Neural crest cell (in vitro differentiated cells): ENCODE measurements around the gene RASGEF1C. TPM values are rescaled to one million over a fixed set of nuclear protein-coding genes. Genes with fewer than 3 reads are reported as not detected.
"Not testable (repeated sequence)": the region's sequence is repeated elsewhere in the genome, so short reads cannot be mapped to it uniquely, and the experiment has no call there.

ENCODE experiments used
- DNase-seq: peaks from one replicate; pipeline ENCODE4 v3.0.0; 2021; ENCODE audit warnings: low read depth, mixed read lengths, low spot score
- H3K27ac Mint-ChIP-seq: one replicate; pipeline ENCODE4 v1.8.0; 2021; ENCODE audit warnings: mild to moderate bottlenecking, mixed read lengths; ENCODE audit not compliant: unreplicated experiment
- H3K27me3 Mint-ChIP-seq: 2 replicates; pipeline ENCODE4 v1.8.0; 2021; ENCODE audit warnings: low read depth, mild to moderate bottlenecking, mixed read lengths
- H3K36me3 Mint-ChIP-seq: 2 replicates; pipeline ENCODE4 v1.8.0; 2021; ENCODE audit warnings: low read depth, mild to moderate bottlenecking, mixed read lengths
- H3K4me1 Mint-ChIP-seq: 2 replicates; pipeline ENCODE4 v1.8.0; 2021; ENCODE audit warnings: mixed read lengths
- H3K4me3 Mint-ChIP-seq: one replicate; pipeline ENCODE4 v1.8.0; 2021; ENCODE audit warnings: mild to moderate bottlenecking, mixed read lengths
- H3K9me3 Mint-ChIP-seq: 2 replicates; pipeline ENCODE4 v1.8.0; 2021; ENCODE audit warnings: mixed read lengths
- CTCF ChIP-seq: fragments of 200-600 bp; sonication (generic); conservative IDR thresholded peaks from 2 replicates; pipeline ENCODE4 v1.5.0; 2021; ENCODE audit warnings: antibody characterized with exemption, mild to moderate bottlenecking
- total RNA-seq: library from RNA; stranded (reverse); gene quantifications from 2 replicates; pipeline ENCODE4 v1.2.1, GENCODE V29; 2021

The RASGEF1C gene
- total RNA-seq, 1 donor from 2014 or later, result 1.7 TPM

- H3K9me3 Mint-ChIP-seq, result no peaks in the 10 kb centered on the region
- H3K27me3 Mint-ChIP-seq, result no peaks in the 10 kb centered on the region
- no peak overlapping the region for H3K27ac Mint-ChIP-seq
- DNase-seq, result no peak
- TF ChIP-seq CTCF, result no peak
- no peak overlapping the region for H3K4me3 Mint-ChIP-seq
- H3K36me3 Mint-ChIP-seq, result no peaks in the 10 kb centered on the region
- H3K4me1 Mint-ChIP-seq, result no peaks in the 10 kb centered on the region
Measured at GRCh38 chr5:180127682-180128670, 81.0 kb downstream of the RASGEF1C start.

DNA sequence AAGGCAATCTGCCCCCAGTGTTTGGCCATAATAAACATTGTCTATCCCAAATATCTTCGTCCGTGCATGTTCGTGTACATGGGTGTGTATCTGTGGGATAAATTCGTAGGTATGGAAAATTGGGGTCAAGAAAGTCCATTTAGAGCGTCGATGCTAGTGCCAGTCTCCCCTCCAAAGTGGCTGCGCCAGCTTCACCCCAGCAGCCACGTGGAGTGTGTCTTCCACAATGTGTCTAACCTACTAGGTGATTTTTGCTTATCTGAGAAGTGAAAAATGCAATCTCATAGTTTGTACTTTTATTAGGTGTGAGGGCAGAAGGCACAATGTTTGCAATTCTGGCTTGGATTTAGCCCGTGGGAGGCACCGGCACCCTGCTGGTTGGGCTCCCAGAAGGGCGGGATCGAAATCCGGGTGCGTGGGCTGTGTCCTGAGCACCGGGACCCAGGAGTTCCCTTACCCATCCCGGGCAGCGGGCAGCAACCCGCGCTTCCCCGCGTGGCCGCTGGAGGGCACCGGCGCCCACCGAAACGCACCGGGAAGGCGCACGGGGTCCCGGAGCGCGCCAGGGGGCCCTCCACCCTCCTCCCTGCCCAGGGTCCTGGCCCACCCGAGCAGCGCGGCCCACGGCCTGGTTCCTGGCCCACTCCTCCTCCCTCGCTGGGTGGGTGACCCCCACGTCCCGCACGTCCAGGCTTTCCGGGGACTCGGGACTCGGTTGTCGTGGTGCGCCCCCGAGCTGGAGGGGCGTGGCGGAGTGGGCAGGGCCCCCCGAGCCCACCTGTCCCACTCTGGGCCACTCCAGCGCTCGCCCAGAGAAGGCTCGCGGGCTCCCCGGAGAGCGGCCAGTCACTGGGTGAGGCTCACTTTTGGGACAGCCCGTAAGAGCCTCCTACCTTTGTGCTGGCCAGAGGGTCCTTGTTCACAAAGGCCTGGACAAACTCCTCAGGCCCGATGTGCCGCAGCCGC lies 82.0 kb downstream of the RASGEF1C start:
- H3K27ac Mint-ChIP-seq, result no peak overlapping the region
- no peaks in the 10 kb centered on the region for H3K9me3 Mint-ChIP-seq
- TF ChIP-seq CTCF, result peak; percentile 87
- H3K4me3 Mint-ChIP-seq, result no peak overlapping the region
- H3K36me3 Mint-ChIP-seq, result no peaks in the 10 kb centered on the region
- no peaks in the 10 kb centered on the region for H3K27me3 Mint-ChIP-seq
- no peaks in the 10 kb centered on the region for H3K4me1 Mint-ChIP-seq
- DNase-seq, result peak; percentile 56

DNA sequence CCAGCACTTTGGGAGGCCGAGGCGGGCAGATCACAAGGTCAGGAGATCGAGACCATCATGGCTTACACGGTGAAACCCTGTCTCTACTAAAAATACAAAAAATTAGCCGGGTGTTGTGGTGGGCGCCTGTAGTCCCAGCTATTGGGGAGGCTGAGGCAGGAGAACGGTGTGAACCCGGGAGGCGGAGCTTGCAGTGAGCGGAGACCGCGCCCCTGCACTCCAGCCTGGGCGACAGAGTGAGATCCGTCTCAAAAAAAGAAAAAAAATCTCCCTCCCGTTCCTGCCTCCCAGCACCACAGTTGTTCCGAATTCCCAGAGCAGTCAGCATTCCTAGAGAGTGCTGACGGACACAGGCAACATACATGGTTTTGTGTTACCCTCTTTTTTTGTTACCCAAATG lies 82.9 kb downstream of the RASGEF1C start:
- H3K27ac Mint-ChIP-seq, H3K4me3 Mint-ChIP-seq, DNase-seq, H3K4me1 Mint-ChIP-seq, H3K9me3 Mint-ChIP-seq, H3K36me3 Mint-ChIP-seq, H3K27me3 Mint-ChIP-seq: not testable (repeated sequence)

GRCh38 chr5:180124662-180125061 lies 84.3 kb downstream of the RASGEF1C start:
- not testable (repeated sequence) for H3K27me3 Mint-ChIP-seq, H3K36me3 Mint-ChIP-seq, DNase-seq, H3K4me1 Mint-ChIP-seq, H3K27ac Mint-ChIP-seq, H3K9me3 Mint-ChIP-seq, H3K4me3 Mint-ChIP-seq

GRCh38 chr5:180122875-180123274 lies 86.1 kb downstream of the RASGEF1C start:
- H3K4me3 Mint-ChIP-seq, result no peak overlapping the region
- no peak for DNase-seq
- no peak overlapping the region for H3K27ac Mint-ChIP-seq
- no peaks in the 10 kb centered on the region for H3K36me3 Mint-ChIP-seq
- H3K27me3 Mint-ChIP-seq, result no peaks in the 10 kb centered on the region
- TF ChIP-seq CTCF, result no peak
- no peaks in the 10 kb centered on the region for H3K9me3 Mint-ChIP-seq
- H3K4me1 Mint-ChIP-seq, result peaks cover 7% of the 10 kb centered on the region

GRCh38 chr5:180121826-180122413 lies 87.1 kb downstream of the RASGEF1C start:
- Mint-ChIP-seq H3K4me1 (peaks cover 10% of the 10 kb centered on the region), H3K36me3 (no peaks in the 10 kb centered on the region), H3K9me3 (no peaks in the 10 kb centered on the region), H3K27ac (no peak overlapping the region), H3K27me3 (no peaks in the 10 kb centered on the region), H3K4me3 (peak overlapping the region; percentile 38)
- TF ChIP-seq CTCF, result no peak
- no peak for DNase-seq
